Measurements from ENCODE around the gene SMAD4. TPM values are rescaled to one million over a fixed set of nuclear protein-coding genes. Genes with fewer than 3 reads are reported as not detected.

SMAD4 gene
- total and polyA plus RNA-seq, 2 of the 8 experiments (the other 6 are each of a cell fraction or from before 2014, with no cell fraction given) = 86.5 to 139 TPM

GRCh38 chr18:51127664-51128063 lies 97.7 kb downstream of the SMAD4 start (continued):
- TF ChIP-seq POLR2AphosphoS5 (IDR thresholded peaks at IDR 0.05; ENCODE audit: low read depth, low read length) = no peak

Measured in H1 (cell line).